GM19025 (cell line): ENCODE results near the gene ZC3H10.

Source experiments
- ATAC-seq: cut with Tn5 transposase; IDR thresholded peaks from one replicate; pipeline ENCODE4 v1.9.1; 2021; ENCODE audit warnings: mild to moderate bottlenecking, low read depth, moderate library complexity; ENCODE audit not compliant: unreplicated experiment

The ZC3H10 gene

DNA sequence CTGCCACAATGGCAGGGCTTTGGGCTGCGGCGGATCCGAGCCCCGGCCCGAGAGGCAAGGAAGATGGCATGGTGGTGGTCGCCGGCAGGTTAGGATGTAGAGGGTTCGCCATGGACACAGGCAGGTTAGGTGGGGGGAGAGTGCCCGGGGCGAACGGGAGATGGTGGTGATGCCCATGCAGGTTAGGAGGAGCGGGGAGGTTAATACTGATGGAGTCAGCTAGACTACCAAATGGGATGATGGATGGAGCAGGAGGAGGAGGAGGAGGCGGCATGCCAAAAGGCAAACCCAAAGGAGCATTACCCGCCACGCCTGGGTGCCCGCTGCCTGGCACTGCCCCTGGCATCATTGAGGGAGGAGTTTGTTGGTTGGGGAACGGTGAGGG lies 46.3 kb downstream of the ZC3H10 start:
- no peak for ATAC-seq

- no peak for ATAC-seq
Observed at GRCh38 chr12:56165369-56165768, 47.3 kb downstream of the ZC3H10 start.

DNA sequence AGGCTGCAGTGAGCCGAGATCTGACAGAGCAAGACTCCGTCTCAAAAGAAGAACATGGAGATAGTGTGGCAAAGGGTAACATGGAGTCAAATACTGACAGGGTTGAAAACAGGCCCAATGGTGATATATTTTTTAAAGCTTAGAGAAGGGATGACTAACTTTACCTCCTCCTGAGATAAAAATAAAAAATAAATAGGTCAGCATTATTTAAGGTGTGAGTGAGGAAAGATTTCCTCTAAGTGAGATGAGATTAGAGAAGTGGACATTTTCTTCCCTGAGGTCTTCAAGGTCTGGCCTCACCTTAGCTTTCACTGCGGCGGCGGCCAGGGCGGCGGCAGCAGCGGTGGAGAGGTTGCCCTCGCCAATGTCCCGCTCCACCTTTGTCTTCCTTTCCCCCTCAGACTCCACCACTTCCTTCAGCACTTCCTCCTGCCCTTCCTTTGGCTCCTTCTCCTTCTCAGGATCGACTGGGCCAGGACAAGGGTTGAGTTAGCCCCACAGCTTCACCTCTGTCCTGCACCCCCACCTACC lies 51.2 kb downstream of the ZC3H10 start:
- ATAC-seq = no peak

- ATAC-seq = no peak
Observed at GRCh38 chr12:56172839-56173238, 54.8 kb downstream of the ZC3H10 start.
